ENCODE data around the gene DCAKD.

The DCAKD gene

DNA sequence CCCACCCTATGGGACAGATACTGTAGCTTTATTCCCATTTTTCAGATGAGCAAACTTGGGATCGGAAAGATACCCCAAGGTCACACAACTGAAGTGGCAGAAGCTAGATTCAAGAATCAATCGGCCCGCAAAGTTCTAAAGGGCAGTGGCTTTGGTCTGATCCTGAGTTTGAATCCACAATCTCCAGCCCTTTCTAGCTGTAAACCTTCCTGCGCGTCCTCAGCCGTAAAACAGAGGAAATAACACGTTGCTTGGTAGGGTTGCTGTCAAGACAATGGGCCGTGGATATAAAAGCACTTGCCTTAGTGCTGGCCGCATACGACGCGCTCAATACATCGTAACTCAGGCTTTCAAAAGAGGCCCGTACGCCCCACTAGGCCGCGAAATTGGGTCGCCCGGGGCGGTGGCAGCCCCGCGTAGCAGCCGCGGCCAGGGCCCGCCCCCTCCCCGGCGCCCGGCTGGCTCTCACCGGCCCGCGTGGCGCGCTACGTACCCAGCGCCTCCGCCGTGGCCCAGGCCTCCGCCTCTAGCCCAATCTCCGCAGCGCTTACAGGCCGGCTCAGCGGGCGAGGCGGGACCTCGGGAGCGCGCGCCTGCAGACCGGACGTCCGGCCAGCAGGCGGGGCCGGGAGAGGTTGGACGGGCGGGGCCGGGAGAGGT, at the start of gene DCAKD:
Gene DCAKD, minus strand, starts transcription at position 573 of the 660 bp plus-strand sequence. CDS start 16,747 bp downstream, outside the sequence.
- peaks cover 7% of the 10 kb centered on the region for H3K4me1 ChIP-seq (ENCODE audit: insufficient read depth, low read length)
- H3K36me3 ChIP-seq (ENCODE audit: insufficient read depth, low read length) = no peaks in the 10 kb centered on the region
- H3K9ac ChIP-seq (ENCODE audit: low read depth, low read length) = peak within 1 kb of the TSS; percentile 70
- H3K9me3 ChIP-seq (ENCODE audit: control insufficient read depth, insufficient read depth, low read length) = no peaks in the 10 kb centered on the region

DNA sequence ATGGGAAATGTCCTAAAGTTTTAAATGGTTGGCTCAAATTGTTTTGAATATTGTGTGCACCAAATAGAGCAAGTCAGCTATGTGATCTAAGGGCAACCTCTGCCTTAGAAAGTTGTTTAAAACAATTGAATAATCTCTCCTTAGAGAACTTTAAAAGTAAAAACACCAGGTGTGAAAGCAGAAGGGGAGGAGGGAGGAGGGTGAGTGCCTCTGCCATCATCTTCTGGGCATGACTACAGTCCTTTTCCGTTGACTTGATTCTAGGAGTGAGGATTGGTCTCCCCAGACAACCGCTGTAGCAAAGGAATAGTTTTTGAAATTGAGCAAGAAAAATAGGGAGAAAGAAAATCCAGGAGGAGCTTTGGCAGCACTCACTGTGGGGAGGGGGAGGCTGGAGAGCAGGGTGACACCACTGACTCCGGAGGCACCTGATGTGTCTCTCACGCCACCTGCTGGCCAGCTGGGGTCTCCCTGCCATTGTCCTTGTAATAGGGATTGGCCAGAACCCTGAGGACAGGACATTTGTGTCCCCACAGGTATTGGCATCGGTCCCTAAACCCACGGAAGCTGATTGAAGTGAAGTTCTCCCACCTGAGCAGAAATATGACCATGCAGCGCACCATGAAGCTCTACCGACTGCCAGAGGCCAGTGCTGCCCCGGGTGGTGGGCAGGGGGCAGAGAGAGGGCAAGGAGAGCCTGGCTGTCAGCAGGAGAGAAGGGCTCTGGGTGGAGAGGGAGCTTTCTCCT, 47.6 kb upstream of the DCAKD start:
- Histone ChIP-seq H3K4me1 (ENCODE audit: insufficient read depth, low read length) (no peaks in the 10 kb centered on the region), H3K36me3 (ENCODE audit: insufficient read depth, low read length) (peaks cover 67% of the 10 kb centered on the region), H3K9ac (ENCODE audit: low read depth, low read length) (no peak overlapping the region), H3K9me3 (ENCODE audit: control insufficient read depth, insufficient read depth, low read length) (no peaks in the 10 kb centered on the region)

DNA sequence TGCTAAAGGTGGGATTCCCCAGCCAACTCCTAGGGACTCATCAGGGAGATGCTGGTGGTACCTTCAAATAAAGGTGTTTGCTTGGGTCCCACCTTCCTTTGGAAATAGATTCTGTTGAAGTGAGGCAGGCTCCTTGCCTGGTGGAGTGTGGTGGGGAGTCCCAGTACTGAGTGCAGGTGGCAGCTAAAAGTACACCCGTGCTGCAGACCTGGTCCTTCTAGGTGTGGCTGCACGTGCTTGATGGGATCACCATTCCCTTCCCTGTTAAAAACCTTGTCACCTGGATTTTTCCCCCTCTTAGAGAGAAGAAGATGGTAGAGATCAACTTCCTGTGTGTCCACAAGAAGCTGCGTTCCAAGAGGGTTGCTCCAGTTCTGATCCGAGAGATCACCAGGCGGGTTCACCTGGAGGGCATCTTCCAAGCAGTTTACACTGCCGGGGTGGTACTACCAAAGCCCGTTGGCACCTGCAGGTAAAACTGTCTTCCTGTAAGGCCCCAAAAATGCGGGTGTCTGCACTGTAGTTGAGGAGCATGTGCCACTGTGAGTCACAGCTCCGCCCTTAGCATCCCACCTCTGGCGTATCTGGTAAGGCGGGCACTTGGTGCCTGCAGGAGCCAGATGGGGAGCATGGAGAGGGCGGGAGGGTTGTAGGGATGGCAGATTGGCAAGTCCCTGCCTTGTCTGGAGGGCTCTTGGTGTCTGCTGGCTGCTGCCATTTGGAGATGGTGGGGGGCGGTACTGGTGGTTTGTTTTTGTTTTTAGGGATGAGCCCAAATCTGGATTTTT, 46.8 kb upstream of the DCAKD start:
- peaks cover 69% of the 10 kb centered on the region for H3K36me3 ChIP-seq (ENCODE audit: insufficient read depth, low read length)
- no peak overlapping the region for H3K9ac ChIP-seq (ENCODE audit: low read depth, low read length)
- no peaks in the 10 kb centered on the region for H3K9me3 ChIP-seq (ENCODE audit: control insufficient read depth, insufficient read depth, low read length)
- H3K4me1 ChIP-seq (ENCODE audit: insufficient read depth, low read length) = no peaks in the 10 kb centered on the region; the same call in 1 of the 2 replicates

DNA sequence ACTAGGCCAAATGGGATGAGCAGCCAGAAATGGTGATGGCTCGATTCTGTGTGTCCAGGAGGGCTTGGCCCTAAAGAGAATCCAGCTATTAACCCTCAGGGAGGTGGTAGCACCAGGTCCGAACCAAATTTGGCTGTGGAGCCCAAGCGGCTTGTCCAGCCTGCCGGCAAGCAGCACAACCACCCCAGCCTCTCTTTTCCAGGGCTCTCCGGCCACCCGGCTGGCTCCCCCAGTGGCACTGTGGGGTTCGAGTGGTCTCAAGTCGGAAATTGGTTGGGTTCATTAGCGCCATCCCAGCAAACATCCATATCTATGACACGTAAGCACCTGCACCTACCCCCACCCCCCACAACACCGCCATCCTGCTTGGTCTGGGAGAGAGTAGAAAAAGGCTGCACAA, 45.5 kb upstream of the DCAKD start:
- Histone ChIP-seq H3K36me3 (ENCODE audit: insufficient read depth, low read length) (peaks cover 63% of the 10 kb centered on the region), H3K9me3 (ENCODE audit: control insufficient read depth, insufficient read depth, low read length) (no peaks in the 10 kb centered on the region), H3K4me1 (ENCODE audit: insufficient read depth, low read length) (peaks cover 3% of the 10 kb centered on the region; the same call in 1 of the 2 replicates), H3K9ac (ENCODE audit: low read depth, low read length) (no peak overlapping the region)

- H3K4me1 ChIP-seq (ENCODE audit: insufficient read depth, low read length) = peaks cover 3% of the 10 kb centered on the region; the same call in 1 of the 2 replicates
- no peaks in the 10 kb centered on the region for H3K9me3 ChIP-seq (ENCODE audit: control insufficient read depth, insufficient read depth, low read length)
- peaks cover 62% of the 10 kb centered on the region for H3K36me3 ChIP-seq (ENCODE audit: insufficient read depth, low read length)
- H3K9ac ChIP-seq (ENCODE audit: low read depth, low read length) = no peak overlapping the region
These were observed 44.7 kb upstream of the DCAKD start for GRCh38 chr17:45096141-45096540.

DNA sequence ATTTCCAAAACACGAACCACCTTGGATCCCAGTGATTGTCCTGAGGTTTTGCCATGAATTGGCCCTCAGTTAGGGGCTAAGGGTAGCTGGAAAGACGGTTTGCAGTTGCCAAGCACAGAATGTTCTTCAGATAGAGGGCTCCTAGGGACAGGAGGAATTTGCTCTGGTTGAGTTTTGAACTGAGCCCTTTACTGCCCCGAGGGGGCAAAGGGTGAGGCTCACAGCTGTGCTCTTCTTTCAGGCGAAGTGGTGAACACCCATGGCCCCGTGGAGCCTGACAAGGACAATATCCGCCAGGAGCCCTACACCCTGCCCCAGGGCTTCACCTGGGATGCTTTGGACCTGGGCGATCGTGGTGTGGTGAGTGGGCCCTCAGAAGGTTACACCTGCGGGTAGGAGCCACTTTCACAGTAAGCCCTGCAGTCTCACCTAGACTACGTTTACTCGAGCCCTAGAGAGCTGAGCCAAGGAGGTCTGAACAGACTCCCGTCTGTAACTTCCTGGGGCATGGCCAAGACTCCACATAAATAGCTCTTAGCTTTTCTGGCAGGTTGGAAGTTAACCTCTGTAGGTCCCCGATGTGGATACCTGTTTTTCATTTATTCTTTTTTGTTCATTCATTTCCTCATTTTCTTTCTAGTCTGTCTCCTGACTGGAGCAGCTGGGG, 42.1 kb upstream of the DCAKD start:
- Histone ChIP-seq H3K9ac (ENCODE audit: low read depth, low read length) (no peak overlapping the region), H3K4me1 (ENCODE audit: insufficient read depth, low read length) (peaks cover 19% of the 10 kb centered on the region), H3K9me3 (ENCODE audit: control insufficient read depth, insufficient read depth, low read length) (no peaks in the 10 kb centered on the region), H3K36me3 (ENCODE audit: insufficient read depth, low read length) (peaks cover 65% of the 10 kb centered on the region)

DNA sequence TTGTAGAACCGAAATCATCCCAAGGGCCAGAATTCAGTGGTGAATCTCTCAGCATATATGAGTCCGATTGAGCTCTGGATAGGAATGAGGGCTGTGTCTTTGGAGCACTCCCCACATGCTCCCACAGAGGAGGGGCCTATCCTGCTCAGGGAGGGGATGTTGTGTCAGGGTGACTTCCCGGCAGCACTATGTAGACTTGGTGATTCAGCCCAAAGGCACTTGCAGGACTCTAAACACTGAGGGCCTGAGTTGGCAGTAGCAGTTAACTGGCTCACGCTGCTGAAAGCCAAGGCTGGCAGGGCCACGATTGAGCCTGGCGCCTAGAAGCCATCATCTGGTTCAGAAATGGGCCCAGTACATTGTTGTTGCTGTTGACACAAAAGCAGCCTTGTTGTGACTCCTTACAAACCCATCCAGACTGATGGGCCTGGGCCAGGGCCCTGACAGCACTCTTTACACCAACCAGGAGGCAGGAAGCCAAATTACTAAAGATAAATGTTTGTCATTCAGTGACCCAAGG, 41.5 kb upstream of the DCAKD start:
- Histone ChIP-seq H3K4me1 (ENCODE audit: insufficient read depth, low read length) (peaks cover 19% of the 10 kb centered on the region), H3K36me3 (ENCODE audit: insufficient read depth, low read length) (peaks cover 62% of the 10 kb centered on the region), H3K9me3 (ENCODE audit: control insufficient read depth, insufficient read depth, low read length) (no peaks in the 10 kb centered on the region), H3K9ac (ENCODE audit: low read depth, low read length) (no peak overlapping the region)

DNA sequence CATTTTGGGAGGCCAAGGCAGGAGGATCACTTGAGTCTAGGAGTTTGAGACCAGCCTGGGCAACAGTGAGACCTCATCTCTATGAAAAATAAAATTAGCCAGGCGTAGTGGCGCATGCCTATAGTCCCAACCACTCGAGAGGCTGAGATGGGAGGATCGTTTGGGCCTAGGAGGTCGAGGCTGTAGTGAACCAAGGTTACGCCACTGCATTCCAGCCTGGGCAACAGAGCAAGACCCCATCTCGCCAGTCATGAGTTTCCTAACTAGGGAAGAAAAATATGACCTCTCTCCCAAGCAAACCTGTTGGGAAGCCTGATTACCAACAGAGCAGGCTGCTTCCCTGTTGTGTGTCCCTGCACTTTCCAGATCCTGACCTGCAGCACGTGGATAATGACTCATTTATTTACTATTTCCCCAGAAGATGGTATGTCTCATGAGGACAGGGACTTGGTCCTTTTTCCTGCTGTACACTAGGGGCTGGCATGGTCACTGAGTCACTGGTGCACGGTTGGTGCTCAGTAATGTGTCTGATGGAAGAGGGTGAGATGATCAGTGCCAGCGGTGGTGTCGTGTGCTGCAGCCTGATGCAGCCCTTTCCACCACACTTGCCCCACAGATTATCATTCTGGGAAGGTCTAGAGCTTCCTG, 40.5 kb upstream of the DCAKD start:
- Histone ChIP-seq H3K9me3 (ENCODE audit: control insufficient read depth, insufficient read depth, low read length) (no peaks in the 10 kb centered on the region), H3K36me3 (ENCODE audit: insufficient read depth, low read length) (peaks cover 63% of the 10 kb centered on the region), H3K9ac (ENCODE audit: low read depth, low read length) (no peak overlapping the region), H3K4me1 (ENCODE audit: insufficient read depth, low read length) (peaks cover 19% of the 10 kb centered on the region)

GRCh38 chr17:45090711-45091110, 39.3 kb upstream of the DCAKD start:
- Histone ChIP-seq H3K9ac (ENCODE audit: low read depth, low read length) (no peak overlapping the region), H3K4me1 (ENCODE audit: insufficient read depth, low read length) (peaks cover 19% of the 10 kb centered on the region), H3K36me3 (ENCODE audit: insufficient read depth, low read length) (peaks cover 59% of the 10 kb centered on the region), H3K9me3 (ENCODE audit: control insufficient read depth, insufficient read depth, low read length) (no peaks in the 10 kb centered on the region)

DNA sequence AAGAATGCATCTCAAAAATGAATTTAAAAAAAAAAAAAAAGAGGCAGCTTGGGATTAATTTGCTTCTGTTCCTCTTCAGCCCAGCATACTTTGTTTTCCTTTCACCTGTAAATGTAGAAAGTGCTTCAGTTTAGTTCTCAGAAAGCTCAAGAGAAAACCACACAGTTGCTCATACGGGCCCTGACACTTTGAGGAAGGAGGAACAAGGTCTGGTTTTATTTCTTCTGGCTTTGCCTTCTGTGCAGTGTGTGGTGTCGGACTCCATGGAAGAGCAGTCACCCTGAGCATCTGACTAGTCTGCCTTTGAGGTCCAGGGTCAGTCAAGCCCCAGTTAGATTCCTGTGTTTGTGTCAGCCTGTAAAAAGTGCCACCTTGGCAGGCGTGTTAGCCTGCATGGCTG, 37.3 kb upstream of the DCAKD start:
- Histone ChIP-seq H3K9ac (ENCODE audit: low read depth, low read length) (no peak overlapping the region), H3K9me3 (ENCODE audit: control insufficient read depth, insufficient read depth, low read length) (no peaks in the 10 kb centered on the region), H3K4me1 (ENCODE audit: insufficient read depth, low read length) (peaks cover 19% of the 10 kb centered on the region), H3K36me3 (ENCODE audit: insufficient read depth, low read length) (peaks cover 55% of the 10 kb centered on the region)

DNA sequence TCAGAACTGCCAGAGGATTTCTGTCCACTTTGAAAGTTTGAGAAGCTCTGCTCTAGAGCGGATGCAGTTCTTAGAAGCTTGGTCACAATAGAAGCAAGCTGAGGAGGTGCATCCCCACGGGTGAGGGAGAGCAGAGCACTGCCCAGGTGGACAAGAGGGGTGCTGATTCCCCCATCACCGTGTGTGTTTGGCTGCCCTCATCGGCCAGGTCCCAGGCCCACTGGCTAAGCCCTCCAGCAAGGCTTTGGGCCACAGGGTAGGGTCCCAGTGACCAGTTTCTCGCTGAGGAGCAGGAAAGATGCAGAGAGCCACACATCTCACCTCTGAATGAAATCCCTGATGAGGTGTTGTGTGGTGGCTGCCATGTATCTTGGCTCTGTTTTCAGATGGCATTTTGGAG, 36.5 kb upstream of the DCAKD start:
- H3K4me1 ChIP-seq (ENCODE audit: insufficient read depth, low read length) = peaks cover 19% of the 10 kb centered on the region
- peaks cover 55% of the 10 kb centered on the region for H3K36me3 ChIP-seq (ENCODE audit: insufficient read depth, low read length)
- no peak overlapping the region for H3K9ac ChIP-seq (ENCODE audit: low read depth, low read length)
- no peaks in the 10 kb centered on the region for H3K9me3 ChIP-seq (ENCODE audit: control insufficient read depth, insufficient read depth, low read length)

GRCh38 chr17:45087504-45087975, 36.1 kb upstream of the DCAKD start:
- H3K9ac ChIP-seq (ENCODE audit: low read depth, low read length) = no peak overlapping the region
- no peaks in the 10 kb centered on the region for H3K9me3 ChIP-seq (ENCODE audit: control insufficient read depth, insufficient read depth, low read length)
- H3K36me3 ChIP-seq (ENCODE audit: insufficient read depth, low read length) = peaks cover 54% of the 10 kb centered on the region
- peaks cover 16% of the 10 kb centered on the region for H3K4me1 ChIP-seq (ENCODE audit: insufficient read depth, low read length)

GRCh38 chr17:45086865-45087503, 35.6 kb upstream of the DCAKD start:
- H3K9me3 ChIP-seq (ENCODE audit: control insufficient read depth, insufficient read depth, low read length) = no peaks in the 10 kb centered on the region
- H3K9ac ChIP-seq (ENCODE audit: low read depth, low read length) = no peak overlapping the region
- peaks cover 15% of the 10 kb centered on the region for H3K4me1 ChIP-seq (ENCODE audit: insufficient read depth, low read length)
- H3K36me3 ChIP-seq (ENCODE audit: insufficient read depth, low read length) = peaks cover 55% of the 10 kb centered on the region

All from ES-I3 (cell line).